SK-N-SH treated with all-trans-retinoic acid at 6 μM for 48 hours (cell line): ENCODE measurements around the gene DGCR2.

Experiments
- ATAC-seq: fragments of 200-7000 bp; cut with Tn5 transposase; 3 replicates; pipeline ENCODE4 v1.9.1; 2020; ENCODE audit warnings: mild to moderate bottlenecking, moderate library complexity
- ARNTL ChIP-seq: fragments of 450-650 bp; formaldehyde crosslinking; IDR thresholded peaks from 2 replicates; pipeline ENCODE4 v1.5.0; 2020; ENCODE audit warnings: low read depth, mild to moderate bottlenecking, moderate library complexity, borderline replicate concordance
- BACH2 ChIP-seq: fragments of 250-450 bp; sonication (Bioruptor Pico); IDR thresholded peaks from 2 replicates; pipeline ENCODE4 v1.9.0; 2021; ENCODE audit warnings: mild to moderate bottlenecking, borderline replicate concordance
- CREB5 ChIP-seq: fragments of 250-450 bp; sonication (Bioruptor Pico); IDR thresholded peaks from 2 replicates; pipeline ENCODE4 v1.5.1; 2020; ENCODE audit warnings: low read depth, mild to moderate bottlenecking, moderate library complexity
- CSDC2 ChIP-seq: fragments of 250-450 bp; sonication (Bioruptor Pico); IDR thresholded peaks from 2 replicates; pipeline ENCODE4 v1.5.0; 2020; ENCODE audit warnings: mild to moderate bottlenecking, moderate library complexity
- CSRNP3 ChIP-seq: fragments of 250-450 bp; sonication (Bioruptor Pico); IDR thresholded peaks from 2 replicates; pipeline ENCODE4 v1.5.1; 2021; ENCODE audit warnings: mild to moderate bottlenecking, moderate library complexity
- GLIS3 ChIP-seq: fragments of 250-450 bp; sonication (Bioruptor Pico); IDR thresholded peaks from 2 replicates; pipeline ENCODE4 v1.5.0; 2020; ENCODE audit warnings: mild to moderate bottlenecking, moderate library complexity
- ISL1 ChIP-seq: fragments of 250-450 bp; sonication (Bioruptor Pico); IDR thresholded peaks from 2 replicates; pipeline ENCODE4 v2.1.2; 2022; ENCODE audit warnings: mild to moderate bottlenecking, moderate library complexity
- OSR1 ChIP-seq: fragments of 250-450 bp; sonication (Bioruptor Pico); IDR thresholded peaks from 2 replicates; pipeline ENCODE4 v1.8.0; 2022; ENCODE audit warnings: moderate library complexity, mild to moderate bottlenecking, inconsistent platforms
- PATZ1 ChIP-seq: fragments of 250-450 bp; sonication (Bioruptor Pico); IDR thresholded peaks from 2 replicates; pipeline ENCODE4 v1.8.0; 2020; ENCODE audit warnings: mild to moderate bottlenecking, moderate library complexity, borderline replicate concordance
- POU6F1 ChIP-seq: fragments of 250-450 bp; sonication (Bioruptor Pico); IDR thresholded peaks from 2 replicates; pipeline ENCODE4 v1.8.0; 2021; ENCODE audit warnings: low read depth, mild to moderate bottlenecking, moderate library complexity, borderline replicate concordance
- PPARA ChIP-seq: fragments of 250-450 bp; sonication (Bioruptor Pico); IDR thresholded peaks from 2 replicates; pipeline ENCODE4 v1.5.0; 2020; ENCODE audit warnings: mild to moderate bottlenecking, borderline replicate concordance
- RARB ChIP-seq: fragments of 250-450 bp; sonication (Bioruptor Pico); IDR thresholded peaks from 2 replicates; pipeline ENCODE4 v1.8.0; 2021; ENCODE audit warnings: mild to moderate bottlenecking, moderate library complexity
- SNAI2 ChIP-seq: fragments of 250-450 bp; sonication (Bioruptor Pico); IDR thresholded peaks from 2 replicates; pipeline ENCODE4 v1.5.0; 2020; ENCODE audit warnings: mild to moderate bottlenecking, moderate library complexity
- TCF4 ChIP-seq: fragments of 250-450 bp; sonication (Bioruptor Pico); IDR thresholded peaks from 2 replicates; pipeline ENCODE4 v1.8.0; 2021; ENCODE audit warnings: mild to moderate bottlenecking, moderate library complexity, borderline replicate concordance
- TOX ChIP-seq: fragments of 250-450 bp; sonication (Bioruptor Pico); IDR thresholded peaks from 2 replicates; pipeline ENCODE4 v1.8.0; 2021; ENCODE audit warnings: mild to moderate bottlenecking, moderate library complexity, borderline replicate concordance
- TSHZ2 ChIP-seq: fragments of 250-450 bp; sonication (Bioruptor Pico); IDR thresholded peaks from 2 replicates; pipeline ENCODE4 v1.5.0; 2020; ENCODE audit warnings: mild to moderate bottlenecking, moderate library complexity
- ZC3H10 ChIP-seq: fragments of 250-450 bp; sonication (Bioruptor Pico); IDR thresholded peaks from 2 replicates; pipeline ENCODE4 v1.5.1; 2021; ENCODE audit warnings: mild to moderate bottlenecking, moderate library complexity
- ZFP3 ChIP-seq: fragments of 250-450 bp; sonication (Bioruptor Pico); IDR thresholded peaks from 2 replicates; pipeline ENCODE4 v1.5.0; 2020; ENCODE audit warnings: mild to moderate bottlenecking, moderate library complexity
- ZFP30 ChIP-seq: fragments of 450-650 bp; formaldehyde crosslinking; IDR thresholded peaks from 2 replicates; pipeline ENCODE4 v1.5.0; 2022; ENCODE audit warnings: mild to moderate bottlenecking, moderate library complexity
- ZNF565 ChIP-seq: fragments of 450-650 bp; formaldehyde crosslinking; conservative IDR thresholded peaks from 2 replicates; pipeline ENCODE4 v1.5.0; 2020; ENCODE audit warnings: low read depth, mild to moderate bottlenecking, moderate library complexity
- ZNF70 ChIP-seq: fragments of 450-650 bp; formaldehyde crosslinking; IDR thresholded peaks from 2 replicates; pipeline ENCODE4 v1.5.0; 2020; ENCODE audit warnings: mild to moderate bottlenecking, moderate library complexity
- ZNF8 ChIP-seq: fragments of 450-650 bp; formaldehyde crosslinking; IDR thresholded peaks from 2 replicates; pipeline ENCODE4 v1.5.0; 2020; ENCODE audit warnings: mild to moderate bottlenecking, moderate library complexity

Gene DGCR2

GRCh38 chr22:19011075-19011474 lies 111.1 kb downstream of the DGCR2 start:
- no peak for TF ChIP-seq ARNTL (CRISPR knock-in tag)
- TF ChIP-seq ZNF8 (CRISPR knock-in tag), result no peak
- no peak for TF ChIP-seq RARB
- no peak for TF ChIP-seq SNAI2 (CRISPR knock-in tag)
- no peak for TF ChIP-seq PPARA (CRISPR knock-in tag)
- TF ChIP-seq CSDC2 (CRISPR knock-in tag), result no peak
- no peak for TF ChIP-seq ISL1 (CRISPR knock-in tag)
- TF ChIP-seq TOX (CRISPR knock-in tag), result no peak
- no peak for TF ChIP-seq ZC3H10 (CRISPR knock-in tag)
- no peak for TF ChIP-seq GLIS3 (CRISPR knock-in tag)
- TF ChIP-seq TSHZ2, result no peak
- no peak for TF ChIP-seq CSRNP3
- no peak for TF ChIP-seq ZFP30
- TF ChIP-seq ZNF70 (CRISPR knock-in tag), result no peak
- no peak for TF ChIP-seq OSR1 (CRISPR knock-in tag)
- TF ChIP-seq BACH2 (CRISPR knock-in tag), result no peak
- TF ChIP-seq ZNF565 (CRISPR knock-in tag), result no peak
- no peak for TF ChIP-seq TCF4 (CRISPR knock-in tag)
- TF ChIP-seq CREB5, result no peak
- no peak for TF ChIP-seq PATZ1 (CRISPR knock-in tag)
- ATAC-seq, result no peak

- TF ChIP-seq ZNF565 (CRISPR knock-in tag) (no peak), TCF4 (CRISPR knock-in tag) (no peak), GLIS3 (CRISPR knock-in tag) (no peak), ZNF70 (CRISPR knock-in tag) (no peak), PPARA (CRISPR knock-in tag) (no peak), ZNF8 (CRISPR knock-in tag) (no peak), ZFP3 (no peak), PATZ1 (CRISPR knock-in tag) (no peak), RARB (no peak), ARNTL (CRISPR knock-in tag) (no peak), CREB5 (no peak), POU6F1 (CRISPR knock-in tag) (no peak), TOX (CRISPR knock-in tag) (no peak), ZFP30 (no peak), ISL1 (CRISPR knock-in tag) (no peak), CSDC2 (CRISPR knock-in tag) (no peak)
- TF ChIP-seq, all 23 proteins: peak for 0
These were observed 116.3 kb downstream of the DGCR2 start for GRCh38 chr22:19005905-19006304.

More at GRCh38 chr22:19005905-19006304, 116.3 kb downstream of the DGCR2 start:
- ATAC-seq, result no peak
